Heart right ventricle (tissue), 16 donors: ENCODE measurements around the gene ASCC1. TPM values are rescaled to one million over a fixed set of nuclear protein-coding genes. Genes with fewer than 3 reads are reported as not detected.

Experiments
- ATAC-seq, 8 donors: fragments of 200-7000 bp; cut with Tn5 transposase; one replicate each; pipeline ENCODE4 v1.9.1; 2020; ENCODE audit warnings: mild to moderate bottlenecking in 8 of 8, moderate library complexity in 8 of 8, moderate number of reproducible peaks in 1 of 8
- DNase-seq, 2 donors: peaks; one replicate each; pipeline ENCODE4 v3.0.0-alpha.2; 2020
- H3K27ac ChIP-seq, 10 donors: fragments of 200-600 bp; sonication (generic) in 2 of 10; one replicate each; pipeline versions ENCODE4 v1.5.0 to v1.8.0; 2020 to 2022; ENCODE audit warnings: mild to moderate bottlenecking in 3 of 10
- H3K27me3 ChIP-seq, 7 donors: fragments of 200-600 bp; one replicate each; pipeline ENCODE4 v1.8.0; 2021 to 2022; ENCODE audit warnings: mild to moderate bottlenecking in 2 of 7
- H3K36me3 ChIP-seq, 9 donors: fragments of 200-600 bp; sonication (generic) in 1 of 9; one replicate each; pipeline versions ENCODE4 v1.5.0 to v1.8.0; 2020 to 2022; ENCODE audit warnings: mild to moderate bottlenecking in 2 of 9
- H3K4me1 ChIP-seq, 9 donors: fragments of 200-600 bp; sonication (generic) in 1 of 9; one replicate each; pipeline versions ENCODE4 v1.5.0 to v1.8.0; 2020 to 2022; ENCODE audit warnings: mild to moderate bottlenecking in 4 of 9
- H3K4me3 ChIP-seq, 10 donors: fragments of 200-600 bp; sonication (generic) in 2 of 10; one replicate each; pipeline versions ENCODE4 v1.5.0 to v1.8.0; 2020 to 2022; ENCODE audit warnings: mild to moderate bottlenecking in 7 of 10, moderate library complexity in 2 of 10
- H3K9me3 ChIP-seq, 11 donors: fragments of 200-600 bp in 10 of 11; sonication (generic) in 2 of 11; one replicate each; pipeline versions ENCODE4 v1.5.0 to v1.8.0; 2013 to 2022; ENCODE audit warnings: mild to moderate bottlenecking in 2 of 11, control low read depth in 1 of 11, moderate library complexity in 1 of 11
- CTCF ChIP-seq, 9 donors: fragments of 200-600 bp; sonication (generic) in 2 of 9; IDR thresholded peaks; one replicate each; pipeline versions ENCODE4 v1.5.0 to v1.8.0; 2021 to 2022; ENCODE audit warnings: antibody characterized with exemption in 9 of 9, mild to moderate bottlenecking in 5 of 9, moderate library complexity in 1 of 9
- WGBS, 2 donors: extraction: QIAGEN DNeasy Blood & Tissue Kit; methylation state at CpG; one replicate each; pipeline ENCODE4 v1.1.7; 2013; ENCODE audit warnings: inconsistent platforms in 1 of 2; 5-methylcytosine and 5-hydroxymethylcytosine counted together
- intact Hi-C, 10 donors: fragments of 100-400 bp; cut with DNase I; formaldehyde crosslinking; loops; one replicate each; pipeline versions ENCODE4 v1.11.1 to v1.14.2; 2022
- polyA plus RNA-seq, 2 donors: library from polyadenylated mRNA; stranded (reverse); fragments of 200-250 nt; gene quantifications; one replicate each; pipeline ENCODE4 v1.2.3, GENCODE V29; 2013
- total RNA-seq, 10 donors: library from RNA; stranded (reverse); fragmentation: NEBNext Ultra II Directional in 3 of 10; extraction: Animal tissue kit (Norgen Biotek cat#: 25700) in 3 of 10; gene quantifications; one replicate each; pipeline versions ENCODE4 v1.2.1 to v1.2.4, GENCODE V29; 2021 to 2023
- donor health status: Arrhythmogenic right ventricular cardiomyopathy.
- donor health status: ischemic (EF 13 %, LVEDD 7.1; RV severe dilation, severe dysfunction).
- donor health status: healthy with polysubstance abuse.
- donor health status: DM: no; HTN: yes; CAD: no.
- donor health status: DM: no; HTN: no; CAD: no.
- donor health status: ischemic (EF 25% LVEDD 6.9; RV normal size, moderate dysfunction).
- donor health status: ischemic (EF 25% LVEDD 5.7; RV mildly dilated, moderate dysfunction).
- donor health status: healthy.
- donor health status: DM: yes; HTN: yes; CAD: no.
- donor health status: Ischemic cardiomyopathy.
- donor health status: ischemic (EF 35%, LVEDD 5.7; RV mildly dilated, moderate dysfunction).
- donor health status: nonischemic (EF 11% LVEDD 7.7; RV severe dilation, severe dysfunction).
- donor health status: DM: yes; HTN: yes; CAD: no.
- donor health status: PGD.
- donor health status: ischemic (EF 29% LVEDD 5.4; RV normal size, mild dysfunction).
- donor health status: nonischemic (EF 23%, LVEDD 6.1; RV moderate dilation, normal function).

Gene ASCC1
- total and polyA plus RNA-seq, 12 donors: 8.4 to 40.5 (median 33.0) TPM

DNA sequence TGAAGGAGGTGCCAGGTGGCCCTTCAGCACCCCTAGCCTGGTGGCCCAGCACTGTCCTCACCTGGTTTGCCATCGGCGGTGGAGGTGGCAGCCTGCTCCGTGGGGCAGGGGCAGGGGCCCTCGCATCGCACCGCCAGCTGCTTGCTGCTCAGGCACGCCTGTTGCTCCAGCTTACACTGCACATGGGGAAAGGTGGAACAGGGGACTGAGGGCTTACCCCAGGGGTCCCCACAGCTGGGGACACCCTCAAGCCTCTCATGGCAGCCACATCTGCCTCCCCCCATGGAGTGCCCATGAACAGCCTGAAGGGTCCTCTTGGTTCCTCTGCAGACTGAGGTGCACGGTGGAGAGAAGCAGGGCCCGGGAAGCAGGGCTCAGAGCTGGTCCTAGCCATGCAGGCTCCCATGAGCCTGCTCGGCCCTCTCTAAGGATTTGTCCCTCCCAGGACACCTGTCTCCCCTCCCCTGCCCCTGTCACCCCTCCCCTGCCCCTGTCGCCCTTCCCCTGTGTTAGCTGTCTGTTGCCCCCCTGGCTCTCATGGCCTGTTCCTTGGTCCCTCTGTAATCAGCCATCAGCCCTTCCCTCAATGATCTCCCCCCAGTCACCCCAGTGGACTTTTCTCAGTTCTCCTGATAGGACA lies 147.8 kb downstream of the ASCC1 start:
- ATAC-seq (peak in 1 of 8 donors; percentile 8), DNase-seq (no peak)
- WGBS, 2 donors: 96 to 97% methylated on average over 11 of the region's 11 CpGs

GRCh38 chr10:72067463-72068125 lies 148.5 kb downstream of the ASCC1 start:
- Histone ChIP-seq H3K4me3 (no peak overlapping the region), H3K36me3 (peaks cover 0 to 9% (median 0%) of the 10 kb centered on the region in 9 donors), H3K9me3 (peaks cover 0 to 7% (median 0%) of the 10 kb centered on the region in 11 donors), H3K27me3 (no peaks in the 10 kb centered on the region), H3K27ac (no peak overlapping the region), H3K4me1 (peaks cover 0 to 43% (median 29%) of the 10 kb centered on the region in 9 donors)
- DNase-seq (no peak), ATAC-seq (no peak)
- intact Hi-C loops: loop anchor here in 2 of 10 donors (10.0 kb wide), 2 partner anchors 147 to 157 kb away; partner anchors contain the start of genes ANAPC16 (in 1 of the 2) and ASCC1 (in 1 of the 2)
- 73 to 80% methylated on average over 13 of the region's 13 CpGs for WGBS, 2 donors
- no peak for TF ChIP-seq CTCF (IDR thresholded peaks at IDR 0.05)

More for the DNA sequence above, 147.8 kb downstream of the ASCC1 start:
- H3K27ac ChIP-seq: no peak overlapping the region
- peaks cover 0 to 7% (median 0%) of the 10 kb centered on the region in 11 donors for H3K9me3 ChIP-seq
- intact Hi-C loops: loop anchor here in 2 of 10 donors (10.0 kb wide), 2 partner anchors 147 to 157 kb away; partner anchors contain the start of genes ANAPC16 (in 1 of the 2) and ASCC1 (in 1 of the 2)
- TF ChIP-seq CTCF (IDR thresholded peaks at IDR 0.05): no peak
- H3K4me3 ChIP-seq: no peak overlapping the region
- H3K4me1 ChIP-seq: peaks cover 0 to 43% (median 29%) of the 10 kb centered on the region in 9 donors
- H3K36me3 ChIP-seq: peaks cover 0 to 9% (median 0%) of the 10 kb centered on the region in 9 donors
- no peaks in the 10 kb centered on the region for H3K27me3 ChIP-seq

DNA sequence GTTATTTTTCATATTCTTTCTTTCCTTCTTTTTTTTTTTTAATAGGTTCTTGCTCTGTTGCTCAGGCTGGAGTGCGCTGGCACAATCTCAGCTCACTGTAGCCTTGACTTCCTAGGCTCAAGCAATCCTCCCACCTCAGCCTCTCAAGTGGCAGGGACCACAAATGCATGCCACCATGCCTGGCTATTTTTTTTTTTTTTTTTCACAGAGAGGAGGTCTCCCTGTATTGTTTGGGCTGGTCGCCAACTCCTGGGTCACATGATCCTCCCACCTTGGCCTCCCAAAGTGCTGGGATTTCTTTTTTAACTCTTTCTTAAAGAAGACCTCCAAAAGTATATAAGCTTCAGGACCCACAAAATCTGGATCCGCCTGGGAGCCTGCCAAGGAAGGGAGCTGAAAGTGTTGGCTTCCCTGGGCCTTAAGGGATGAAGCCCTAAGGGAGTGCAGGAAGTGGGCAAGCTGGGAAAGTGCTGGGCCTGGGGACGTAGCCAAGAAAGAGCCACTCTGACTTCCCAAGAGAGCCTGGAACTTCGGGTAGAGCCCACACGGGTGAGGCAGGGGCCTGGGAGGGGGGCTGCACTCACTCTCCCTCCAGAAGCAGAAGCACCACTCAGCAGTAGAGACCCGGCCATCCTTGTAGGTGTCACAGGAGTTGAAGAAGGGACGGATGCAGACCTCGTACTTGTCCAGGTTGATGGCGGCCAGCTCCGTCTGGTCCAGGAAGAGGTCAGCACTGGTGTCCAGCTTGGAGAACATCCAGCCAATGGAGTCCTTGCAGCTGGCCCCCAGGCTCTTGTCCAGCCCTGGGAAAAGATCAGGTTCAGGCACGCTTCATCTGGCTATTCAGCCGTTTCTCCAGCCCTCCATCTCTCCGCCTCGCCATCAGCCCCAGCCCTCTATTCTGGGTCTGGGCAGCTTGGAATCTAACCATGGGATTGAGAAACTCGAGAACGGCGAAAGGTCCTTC lies 149.5 kb downstream of the ASCC1 start:
- intact Hi-C loops: loop anchor here in 2 of 10 donors (10.0 kb wide), 2 partner anchors 148 to 158 kb away; partner anchors contain the start of genes ANAPC16 (in 1 of the 2) and ASCC1 (in 1 of the 2)
- peaks cover 0 to 3% (median 0%) of the 10 kb centered on the region in 11 donors for H3K9me3 ChIP-seq
- ATAC-seq (peak in 5 of 8 donors; percentile 6 to 26 (median 21)), DNase-seq (peak; percentile 33 to 53)
- H3K36me3 ChIP-seq: peaks cover 0 to 9% (median 0%) of the 10 kb centered on the region in 9 donors
- no peak overlapping the region for H3K27ac ChIP-seq
- H3K27me3 ChIP-seq: no peaks in the 10 kb centered on the region
- no peak overlapping the region for H3K4me3 ChIP-seq
- H3K4me1 ChIP-seq: peaks cover 0 to 43% (median 29%) of the 10 kb centered on the region in 9 donors
- 71 to 73% methylated on average over 18 of the region's 18 CpGs for WGBS, 2 donors
- TF ChIP-seq CTCF (IDR thresholded peaks at IDR 0.05): no peak
